ENCODE data around the gene PHACTR3.

The PHACTR3 gene

DNA sequence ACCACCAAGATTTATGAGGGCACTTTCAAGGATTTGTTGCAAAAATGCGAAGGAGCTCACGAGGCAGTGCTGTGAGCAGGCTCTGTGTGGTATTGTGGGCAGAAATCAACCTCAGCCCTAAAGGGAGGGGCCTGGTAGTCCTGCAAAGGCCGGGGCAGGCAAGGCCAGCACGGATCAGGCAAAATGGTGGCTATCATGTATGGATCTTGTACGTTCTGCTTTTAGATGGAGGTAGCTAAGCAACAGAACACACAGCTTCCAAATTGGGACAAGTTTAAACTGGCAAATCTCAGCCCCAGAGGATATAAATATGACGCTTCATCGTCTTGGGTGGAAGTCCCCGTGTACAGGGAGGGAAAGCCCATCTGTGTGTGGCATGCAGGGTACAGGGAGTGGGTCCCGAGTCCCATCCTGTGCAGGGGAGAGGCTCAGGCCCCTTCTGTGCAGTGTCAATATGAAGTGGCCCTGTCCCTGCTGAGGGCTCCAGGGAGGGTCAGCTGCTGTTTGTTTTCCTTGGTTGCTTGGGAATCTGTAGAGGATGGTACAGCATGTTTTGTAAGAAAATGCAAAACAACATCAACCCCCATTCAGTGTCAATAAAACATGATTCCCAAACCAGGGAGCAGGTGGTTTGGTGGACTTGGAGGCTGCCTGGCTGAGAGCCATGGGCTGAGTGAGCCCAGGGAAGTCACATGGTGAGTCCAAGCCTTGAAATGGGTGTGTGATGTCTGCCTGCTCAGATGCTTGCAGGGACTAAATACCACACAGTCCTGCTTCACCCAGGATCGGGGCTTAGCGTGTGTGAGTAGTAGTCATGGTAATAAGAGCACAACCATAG, 216.1 kb downstream of the PHACTR3 start:
- no peak for DNase-seq

DNA sequence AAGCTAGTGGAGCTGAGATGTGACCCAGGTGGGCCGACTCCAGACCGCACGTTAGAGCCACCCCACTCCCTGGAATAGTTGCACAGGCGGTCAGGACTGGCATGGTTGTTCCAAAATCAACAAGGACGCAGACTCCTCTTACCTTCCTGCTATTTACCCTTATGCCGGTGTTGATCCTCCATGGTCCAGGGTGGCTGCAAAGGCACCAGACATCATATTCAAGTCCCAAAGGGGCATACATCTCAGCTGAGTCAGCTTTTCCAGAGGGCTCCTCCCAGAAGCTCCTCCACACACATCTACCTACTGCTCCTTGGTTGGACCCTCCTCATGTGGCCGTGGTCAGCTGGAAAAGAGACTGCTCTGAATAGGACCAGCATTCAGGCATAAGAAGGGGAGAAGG, 216.9 kb downstream of the PHACTR3 start:
- no peak for DNase-seq

DNA sequence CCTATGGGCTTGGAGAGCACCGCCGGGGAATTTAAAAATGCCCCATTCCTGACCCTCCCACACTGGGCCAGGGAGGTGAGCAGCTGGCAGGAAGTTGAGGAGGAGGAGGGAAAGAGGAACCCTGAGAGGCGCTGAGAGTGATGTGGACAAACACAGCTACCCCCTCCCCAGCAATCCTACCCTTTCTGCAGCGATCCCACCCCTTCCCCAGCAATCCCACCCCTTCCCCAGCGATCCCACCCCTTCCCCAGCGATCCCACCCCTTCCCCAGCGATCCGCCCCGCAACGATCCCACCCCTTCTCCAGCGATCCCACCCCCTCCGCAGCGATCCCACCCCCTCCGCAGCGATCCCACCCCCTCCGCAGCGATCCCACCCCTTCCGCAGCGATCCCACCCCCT, 217.4 kb downstream of the PHACTR3 start:
- no peak for DNase-seq

DNA sequence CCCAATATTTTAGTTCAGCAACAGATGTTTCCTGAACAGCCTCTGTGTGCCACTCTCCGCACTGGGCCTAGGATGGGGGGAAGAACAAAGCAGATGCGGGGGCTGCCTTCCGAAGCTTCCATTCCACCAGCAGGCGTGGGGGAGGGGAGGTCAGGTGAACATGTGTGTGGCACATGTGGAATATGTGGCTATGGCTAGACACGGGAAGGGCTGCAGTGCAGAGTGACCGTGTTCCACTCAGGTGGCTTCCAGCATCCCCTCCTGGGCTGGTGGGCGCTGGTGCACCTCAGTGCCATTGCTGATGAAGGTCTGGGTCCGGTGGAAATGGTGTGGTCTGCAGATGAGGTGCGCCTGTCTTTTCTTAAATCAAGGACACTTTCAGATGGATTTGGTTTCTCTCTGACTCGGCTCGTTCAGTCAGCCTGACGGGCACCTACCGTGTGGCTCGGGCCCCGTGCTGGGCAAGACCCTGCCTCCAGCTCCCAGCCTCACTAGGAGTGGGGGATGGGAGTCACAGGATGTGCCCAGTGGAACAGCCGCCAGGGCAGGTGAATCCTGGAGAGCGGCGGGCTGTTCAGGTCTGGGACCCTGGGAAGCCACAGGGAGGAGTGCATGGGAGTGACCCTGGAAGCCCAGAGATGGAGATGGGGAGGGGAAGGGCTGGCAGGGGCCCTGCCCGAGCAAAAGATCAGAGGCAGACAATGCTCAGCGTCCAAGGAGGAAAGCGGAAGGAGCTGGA, 218.1 kb downstream of the PHACTR3 start:
- no peak for DNase-seq

DNA sequence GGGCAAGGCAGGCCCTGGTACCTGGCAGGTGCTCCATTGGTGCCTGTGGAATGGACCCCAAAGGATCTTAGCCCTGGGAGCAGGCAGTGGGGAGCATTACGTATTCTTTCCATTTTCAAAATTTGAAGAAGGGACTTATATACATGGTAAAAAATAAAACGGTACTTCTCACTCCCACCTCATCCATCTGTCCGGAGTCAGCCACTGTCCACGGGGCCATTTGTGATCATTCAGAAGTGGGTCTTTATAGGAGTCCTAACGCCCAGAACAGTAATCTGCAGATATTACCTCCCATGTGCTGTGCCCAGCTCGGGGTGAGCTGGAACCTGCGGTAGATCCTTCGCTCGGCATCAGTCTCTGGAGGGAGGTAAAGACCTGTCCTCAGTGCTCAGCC, 218.7 kb downstream of the PHACTR3 start:
- DNase-seq, result no peak

DNA sequence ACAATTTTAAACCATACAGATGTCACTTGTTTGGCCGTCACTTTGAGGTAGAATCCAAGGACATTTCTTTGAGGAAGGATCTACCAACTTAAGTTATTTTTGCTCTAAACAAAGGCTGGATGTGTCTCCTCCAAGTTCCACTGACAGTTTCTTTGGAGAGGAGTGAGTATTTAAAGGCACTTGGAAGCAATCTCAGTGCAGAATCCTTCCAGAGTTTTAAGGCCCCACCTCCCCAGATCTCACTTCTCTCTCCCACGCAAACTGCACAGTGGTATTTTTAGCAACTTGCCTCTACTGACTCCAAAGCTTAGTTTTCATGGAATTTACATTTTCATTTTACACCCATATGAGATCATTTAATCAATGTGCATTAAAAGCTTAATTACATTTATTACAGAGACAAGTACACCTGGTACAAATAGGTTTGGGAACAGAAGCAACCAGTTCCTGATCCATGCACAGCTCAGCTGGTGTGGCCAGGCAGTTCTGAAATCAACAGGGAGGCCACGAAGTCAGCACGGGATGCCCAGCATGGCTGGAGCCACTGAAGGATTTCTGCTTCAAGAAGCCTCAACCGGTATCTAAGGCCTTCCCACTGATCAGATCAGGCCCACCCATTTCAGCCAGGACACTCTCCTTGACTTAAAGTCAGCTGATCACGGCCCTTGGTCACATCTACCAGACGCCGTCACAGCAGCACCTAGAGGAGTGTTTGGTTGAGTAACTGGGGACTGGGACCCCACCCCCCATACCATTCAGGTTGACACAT, 219.3 kb downstream of the PHACTR3 start:
- no peak for DNase-seq

DNA sequence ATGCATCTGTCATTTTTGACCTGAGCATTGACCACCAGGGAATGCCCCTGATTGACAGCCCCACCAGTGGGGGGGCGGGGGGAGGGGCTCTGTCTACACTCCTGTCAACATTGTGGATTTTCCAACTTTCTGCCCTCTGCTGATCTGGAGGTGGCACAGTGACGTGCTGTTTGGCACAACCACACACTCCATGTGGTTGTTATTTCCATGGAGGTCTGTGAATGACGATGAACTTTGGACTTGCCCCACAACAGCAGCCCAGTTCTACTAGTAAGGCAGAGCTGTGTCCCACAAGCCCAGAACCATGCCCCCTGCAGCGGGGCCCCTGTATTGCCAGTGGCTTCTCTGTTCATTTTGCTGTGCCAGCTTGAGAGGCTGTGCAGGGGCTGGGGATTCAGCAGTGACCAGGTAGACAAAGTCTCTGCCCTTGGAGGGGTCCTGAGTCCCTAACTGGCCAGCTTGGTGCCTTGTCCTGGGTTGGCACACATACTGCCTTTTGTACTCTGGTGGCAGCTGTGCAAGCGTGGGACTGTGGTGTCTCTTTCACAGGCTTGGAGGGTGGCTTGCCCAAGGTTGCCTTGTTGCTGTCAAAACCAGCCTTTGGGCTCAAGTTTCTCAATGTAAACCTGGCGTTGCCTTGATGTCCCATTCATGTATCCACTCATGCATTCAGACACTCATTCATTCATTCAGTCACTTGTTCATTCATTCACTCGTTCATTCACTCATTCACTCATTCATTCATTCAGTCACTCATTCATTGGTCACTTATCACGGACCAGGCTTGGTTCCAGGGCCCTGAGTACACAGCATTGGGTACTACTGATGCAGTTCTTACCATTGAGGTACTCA, 220.6 kb downstream of the PHACTR3 start:
- no peak for DNase-seq

DNA sequence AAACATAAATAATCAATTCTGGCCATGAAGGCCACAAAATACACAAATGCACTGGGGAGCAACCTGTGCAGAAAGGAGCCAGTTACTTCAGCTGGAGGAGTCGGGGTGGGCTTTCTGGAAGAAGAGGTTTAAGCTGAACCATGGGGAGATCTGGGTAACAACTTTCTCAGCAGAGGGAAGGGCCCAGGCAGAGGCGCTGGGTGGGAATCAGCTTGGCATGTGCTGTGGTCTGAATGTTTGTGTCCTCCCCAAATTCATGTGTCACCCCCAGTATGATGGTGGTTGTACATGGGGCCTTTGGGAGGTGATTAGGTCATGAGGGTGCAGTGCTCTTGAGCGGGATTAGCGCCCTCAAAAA, 221.2 kb downstream of the PHACTR3 start:
- no peak for DNase-seq

DNA sequence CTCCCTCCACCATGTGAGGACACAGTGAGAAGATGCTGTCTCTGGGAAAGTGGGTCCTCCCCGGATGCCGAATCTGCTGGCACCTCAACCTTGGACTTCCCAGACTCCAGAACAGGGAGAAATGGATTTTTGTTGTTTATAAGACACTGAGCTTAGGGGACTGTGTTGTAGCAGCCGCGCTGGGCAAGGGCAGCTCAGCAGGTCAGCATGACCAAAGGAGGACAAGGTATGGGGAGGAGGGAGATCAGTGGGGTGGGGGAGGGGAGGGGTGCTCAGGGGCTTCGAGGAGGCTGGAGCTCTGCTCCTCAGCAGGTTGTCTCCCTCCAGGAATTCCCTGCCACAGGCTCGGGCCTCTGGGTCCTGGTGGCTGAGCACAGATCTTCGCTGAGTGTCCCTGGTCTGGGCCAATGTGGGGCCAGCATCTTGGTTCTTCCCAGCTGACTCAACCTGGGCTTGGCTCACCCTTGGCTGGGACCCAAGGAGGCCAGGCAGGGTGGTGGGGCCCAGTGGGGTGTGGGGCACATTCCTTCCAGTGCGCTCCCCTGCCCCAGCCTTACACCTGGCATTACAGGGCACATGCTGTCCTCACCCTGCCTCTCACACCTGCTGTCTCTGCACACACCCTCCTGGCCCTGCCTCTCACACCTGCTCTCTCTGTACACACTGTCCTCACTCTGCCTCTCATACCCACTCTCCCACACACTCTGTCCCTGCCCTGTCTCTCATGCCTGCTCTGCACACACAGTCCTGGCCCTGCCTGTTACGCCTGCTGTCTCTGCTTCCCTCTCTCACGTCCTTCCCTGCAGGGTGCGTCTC, 221.8 kb downstream of the PHACTR3 start:
- DNase-seq, result no peak

DNA sequence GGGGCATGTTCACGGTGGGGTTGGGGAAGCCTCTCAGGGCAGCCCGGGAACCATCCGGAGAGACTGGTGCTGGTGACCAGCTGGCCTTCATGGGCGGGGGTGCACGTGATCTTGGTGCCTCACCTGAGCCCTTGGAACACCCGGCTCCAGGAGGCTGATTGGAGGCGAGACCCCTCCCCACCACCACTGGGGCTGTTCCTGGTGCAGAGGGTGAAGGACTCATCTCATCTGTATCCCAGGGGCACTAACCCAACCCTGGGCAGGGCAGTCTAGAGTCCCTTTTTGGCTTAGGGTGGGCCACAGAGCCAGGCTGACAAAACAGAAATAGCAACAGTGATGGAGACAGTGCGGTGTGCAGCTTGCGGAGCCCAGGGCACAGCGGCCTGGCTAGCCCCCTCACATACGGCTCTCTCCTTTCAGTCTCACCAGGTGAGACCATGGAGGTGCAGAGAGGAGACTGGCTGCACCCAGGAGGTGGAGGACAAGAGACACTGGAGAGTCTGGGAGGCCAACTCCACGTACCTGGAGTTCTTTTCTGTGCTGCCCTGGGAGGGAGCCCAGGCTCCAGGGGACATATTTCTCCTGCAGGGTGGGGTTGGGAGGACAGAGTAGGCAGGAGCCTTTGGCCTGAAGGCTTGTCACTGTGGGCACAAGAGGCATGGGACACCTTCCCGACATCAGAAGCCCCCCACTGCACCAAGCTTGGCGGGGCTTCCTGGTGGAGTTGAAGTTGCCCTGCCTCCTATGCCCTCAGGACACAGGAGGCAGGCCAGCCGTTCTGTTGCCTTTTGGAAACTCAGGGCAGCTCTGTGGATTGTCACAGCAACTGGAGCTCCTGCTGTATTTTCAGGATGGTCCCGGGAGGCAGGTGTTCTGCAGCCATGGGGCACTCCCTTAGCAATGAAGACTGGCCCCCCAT, 223.1 kb downstream of the PHACTR3 start:
- DNase-seq, result no peak

DNA sequence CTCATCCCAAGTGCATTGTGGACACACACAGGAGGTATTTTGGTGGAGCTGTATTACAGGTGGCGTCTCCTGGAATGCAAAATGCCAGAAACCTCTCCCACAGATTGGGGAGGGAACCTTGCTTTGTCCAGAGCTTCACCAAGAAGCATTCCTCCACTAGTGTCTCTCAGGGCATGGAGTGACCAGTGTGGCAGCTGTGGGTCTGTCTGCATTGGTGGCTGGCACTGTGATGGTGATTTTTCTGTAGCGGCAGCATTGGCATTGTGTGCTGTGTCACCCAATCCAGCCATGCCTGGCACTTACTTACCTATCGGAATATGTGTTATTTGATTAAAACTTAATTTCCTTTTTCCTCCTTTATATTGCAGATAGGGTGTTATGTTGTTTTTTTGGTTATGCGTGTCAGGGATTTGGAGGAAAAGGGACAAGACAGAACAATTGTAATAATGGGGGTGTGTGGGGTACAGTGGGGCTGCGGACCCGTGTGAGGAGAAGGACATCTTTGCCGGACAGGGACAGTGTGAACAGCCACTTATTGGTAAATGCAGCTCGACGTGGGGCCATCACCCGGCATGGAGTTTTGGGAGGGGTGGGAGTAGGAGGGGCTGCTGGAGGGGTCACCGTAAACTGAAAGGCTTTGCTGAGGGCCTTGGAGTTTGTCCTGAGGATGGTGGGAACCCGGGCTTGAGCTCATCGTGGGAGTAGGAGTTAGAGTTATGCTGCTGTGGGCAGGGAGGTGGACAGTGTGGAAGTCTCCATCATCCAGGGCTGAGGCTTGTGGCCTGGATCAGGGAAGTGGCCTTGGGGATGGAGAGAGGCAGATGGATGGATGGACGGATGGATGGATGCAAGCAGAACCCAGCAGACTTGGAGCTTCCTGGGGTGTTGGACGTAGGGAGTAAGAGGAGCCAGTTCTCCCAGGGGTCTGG, 224.0 kb downstream of the PHACTR3 start:
- DNase-seq, result no peak

DNA sequence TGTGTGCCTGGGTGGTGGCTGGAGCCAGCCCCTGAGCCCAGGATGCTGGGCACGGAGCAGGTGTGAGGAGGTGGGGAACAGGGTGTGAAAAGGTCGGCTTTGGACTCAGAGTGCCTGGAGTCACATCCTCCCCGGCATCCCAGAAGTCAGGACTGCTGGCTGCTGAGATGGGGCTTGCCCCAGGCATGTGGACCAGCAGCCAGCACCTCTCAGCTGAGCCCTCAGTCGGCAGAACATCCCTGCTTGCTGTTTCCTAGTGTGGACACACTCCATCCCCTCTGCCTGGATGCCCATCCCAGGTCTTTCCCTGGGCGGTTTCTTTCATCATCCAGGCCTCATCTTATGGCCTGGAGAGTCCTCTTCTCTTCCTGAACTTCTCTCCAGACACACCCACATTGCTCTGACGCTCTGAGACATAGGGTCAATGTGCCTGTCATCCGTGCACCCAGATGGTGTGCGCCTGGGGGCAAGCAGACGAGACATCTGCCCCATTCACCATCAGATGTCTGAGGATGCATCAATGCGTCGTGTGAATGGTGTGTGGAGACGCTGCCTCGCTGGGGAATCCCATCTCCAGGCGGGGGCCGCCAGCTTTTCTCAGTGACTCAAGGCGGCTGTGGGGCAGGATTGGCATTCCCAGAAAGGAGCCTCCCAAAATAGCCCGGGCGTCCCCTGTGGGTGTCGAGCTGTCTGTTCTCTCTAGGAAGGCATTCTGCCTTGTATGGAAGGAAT, 224.9 kb downstream of the PHACTR3 start:
- no peak for DNase-seq

DNA sequence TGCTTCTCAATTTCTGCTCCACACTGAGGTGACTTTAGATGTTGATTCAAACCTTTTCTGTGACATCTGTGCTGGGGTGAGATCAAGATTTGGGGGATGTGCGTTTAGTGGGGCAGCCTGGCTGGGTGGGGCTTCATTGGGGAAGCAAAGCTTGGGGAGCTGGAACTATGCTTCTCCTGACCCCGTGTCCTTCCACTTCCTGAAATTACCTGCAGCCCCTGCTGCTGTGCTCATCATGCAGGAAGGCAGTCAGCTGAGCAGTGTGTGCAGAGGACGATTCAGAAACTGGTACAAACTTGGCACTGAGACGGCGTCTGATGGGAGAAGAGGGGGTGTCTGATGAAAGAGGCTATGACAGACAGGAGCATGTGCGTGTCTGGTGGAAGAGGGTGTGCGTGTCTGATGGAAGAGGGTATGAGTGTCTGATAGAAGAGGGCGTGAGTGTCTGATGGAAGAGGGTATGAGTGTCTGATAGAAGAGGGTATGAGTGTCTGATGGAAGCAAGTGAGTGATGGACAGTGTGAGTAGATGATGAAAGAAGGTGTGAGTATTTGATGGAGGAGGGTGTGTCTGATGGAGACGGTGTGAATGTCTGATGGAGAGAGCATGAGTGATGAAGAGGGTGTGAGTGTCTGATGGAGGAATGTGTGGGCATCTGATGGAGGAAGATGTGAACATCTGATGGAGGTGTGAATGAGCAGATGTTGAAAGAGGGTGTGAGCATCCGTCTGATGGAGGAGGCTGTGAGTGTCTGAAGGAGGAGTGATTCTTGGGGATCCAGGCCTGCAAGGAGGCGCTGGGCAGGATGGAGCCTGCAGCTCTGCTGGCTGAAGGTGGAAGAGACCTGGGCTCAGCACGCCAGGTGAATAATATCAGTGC, 225.7 kb downstream of the PHACTR3 start:
- no peak for DNase-seq

DNA sequence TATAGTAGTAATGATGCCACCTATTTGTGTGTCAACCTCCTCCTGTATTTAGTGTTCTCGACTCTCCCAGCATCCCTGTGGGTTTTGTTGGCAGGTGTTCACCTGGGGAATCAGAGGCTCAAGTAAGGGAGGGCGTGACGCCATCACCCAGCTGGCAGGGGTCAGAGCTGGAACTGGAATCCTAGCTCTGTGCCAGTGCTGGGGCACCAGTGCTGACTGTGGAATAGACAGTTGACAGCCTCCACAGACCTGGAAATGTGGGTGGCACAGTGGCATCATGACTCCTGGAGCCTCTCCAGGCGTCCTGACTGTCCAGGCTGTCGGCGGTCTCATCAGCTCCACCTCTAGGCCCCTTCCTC, 226.3 kb downstream of the PHACTR3 start:
- DNase-seq, result no peak

DNA sequence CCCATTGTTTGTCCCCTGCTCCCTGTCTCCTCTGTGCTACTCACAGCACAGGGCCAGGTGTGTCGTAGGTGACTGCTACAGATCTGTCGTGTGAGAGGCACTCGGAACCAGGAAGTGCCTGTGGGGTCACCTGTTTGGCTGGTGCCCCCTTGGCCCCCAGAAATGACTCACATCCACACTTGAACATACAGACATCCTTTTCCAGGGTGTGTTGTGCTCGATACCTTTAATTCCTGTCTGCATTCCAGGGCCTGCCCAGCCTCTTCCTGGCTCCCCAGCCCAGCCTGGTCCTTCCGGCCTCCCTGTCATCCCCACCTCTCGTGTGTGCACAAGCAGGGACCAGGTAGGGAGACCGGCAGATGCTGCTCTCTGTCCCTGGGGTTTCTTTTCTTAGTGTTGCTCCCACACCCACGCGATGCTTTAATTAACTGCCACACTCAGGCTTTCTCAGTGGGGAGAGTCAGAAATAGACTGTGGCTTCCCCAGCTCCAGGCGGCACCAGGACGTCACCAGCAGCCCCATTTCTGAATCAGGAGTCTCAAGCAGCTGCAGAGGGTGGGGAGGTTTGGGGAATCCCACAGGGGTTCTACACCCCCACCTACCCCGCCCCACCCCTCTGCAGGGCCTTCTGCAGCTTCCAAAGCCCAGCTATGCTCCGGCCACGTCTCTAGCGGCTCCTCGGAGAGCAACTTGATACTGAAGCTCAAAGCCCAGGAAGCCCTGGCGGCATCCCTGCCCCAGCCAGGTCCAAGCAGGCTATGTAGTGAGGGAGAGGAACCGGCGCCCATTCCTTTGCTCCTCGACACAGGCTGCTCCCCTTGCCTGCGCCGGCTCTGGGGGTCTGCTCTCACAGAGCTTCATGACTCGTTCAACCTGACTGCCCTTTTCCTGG, 226.9 kb downstream of the PHACTR3 start:
- DNase-seq, result no peak

DNA sequence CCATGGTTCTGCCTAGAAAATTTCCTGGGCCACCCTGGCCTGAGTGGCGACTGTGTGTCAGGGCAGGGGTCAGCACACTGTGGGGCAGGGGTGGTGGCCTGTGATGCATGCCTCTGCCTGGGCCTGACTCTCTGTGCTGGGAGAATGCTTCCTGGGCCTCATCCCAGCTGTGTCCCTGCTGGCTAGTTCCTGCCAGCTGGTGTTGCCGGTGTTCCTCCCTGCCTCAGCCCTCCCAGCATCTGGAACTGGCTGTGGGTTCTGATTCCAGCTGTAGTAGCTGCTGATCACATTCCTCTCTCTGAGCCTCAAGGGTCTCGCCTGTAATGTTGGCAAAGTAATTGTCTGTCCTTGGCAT, 227.6 kb downstream of the PHACTR3 start:
- DNase-seq, result no peak

Data from T-helper 2 cell (primary cell).